HG03064 (cell line): ENCODE data around the gene L3MBTL4.
"Not testable (repeated sequence)": the region's sequence is repeated elsewhere in the genome, so short reads cannot be mapped to it uniquely, and the experiment has no call there.

Experiments
- ATAC-seq: cut with Tn5 transposase; IDR thresholded peaks from one replicate; pipeline ENCODE4 v1.9.1; 2021; ENCODE audit warnings: low read depth; ENCODE audit not compliant: unreplicated experiment

The L3MBTL4 gene

GRCh38 chr18:6120820-6121279 lies 293.9 kb downstream of the L3MBTL4 start:
- ATAC-seq, result no peak

- ATAC-seq, result no peak
Measured at GRCh38 chr18:6119761-6120160, 294.9 kb downstream of the L3MBTL4 start.

- no peak for ATAC-seq
Measured at GRCh38 chr18:6118080-6118479, 296.6 kb downstream of the L3MBTL4 start.

DNA sequence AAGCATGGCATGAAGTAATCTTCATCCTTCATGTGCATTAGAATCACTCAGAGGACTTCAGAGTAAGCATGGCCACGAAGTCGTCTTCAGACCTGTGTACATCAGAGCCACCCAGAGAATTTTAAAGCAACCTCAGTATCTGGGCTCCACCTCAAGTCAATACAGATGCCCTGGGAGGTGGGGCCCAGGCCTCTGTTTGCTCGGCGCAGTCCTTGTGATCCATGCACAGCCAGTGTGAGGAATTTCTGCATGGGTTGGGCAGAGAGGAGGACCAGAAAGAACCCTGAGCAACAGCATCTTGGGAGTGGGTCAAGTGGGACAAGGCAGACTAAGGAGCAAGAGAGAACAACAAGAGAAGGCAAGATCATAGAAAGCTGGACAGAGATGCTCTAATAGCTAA lies 299.0 kb downstream of the L3MBTL4 start:
- ATAC-seq, result no peak

DNA sequence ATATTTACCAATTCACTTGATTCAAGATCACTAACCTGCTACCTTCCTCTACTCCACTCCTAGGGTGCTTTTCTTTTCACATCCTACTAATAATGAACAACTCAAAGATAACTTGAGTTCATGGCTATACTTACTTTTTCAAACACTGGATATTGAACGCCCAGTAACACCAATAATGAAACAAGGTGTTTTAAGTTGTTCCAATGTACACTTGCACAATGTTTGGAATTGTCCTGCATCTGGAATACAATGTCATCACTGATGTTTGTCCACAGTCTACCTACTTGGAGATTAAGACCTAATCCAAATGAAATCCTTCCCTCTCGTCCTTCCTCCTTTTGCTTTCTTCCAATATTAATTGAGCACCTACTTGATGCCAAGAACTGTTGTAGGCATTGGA lies 301.1 kb downstream of the L3MBTL4 start:
- no peak for ATAC-seq

- no peak for ATAC-seq
Measured at GRCh38 chr18:6111726-6112125, 303.0 kb downstream of the L3MBTL4 start.

DNA sequence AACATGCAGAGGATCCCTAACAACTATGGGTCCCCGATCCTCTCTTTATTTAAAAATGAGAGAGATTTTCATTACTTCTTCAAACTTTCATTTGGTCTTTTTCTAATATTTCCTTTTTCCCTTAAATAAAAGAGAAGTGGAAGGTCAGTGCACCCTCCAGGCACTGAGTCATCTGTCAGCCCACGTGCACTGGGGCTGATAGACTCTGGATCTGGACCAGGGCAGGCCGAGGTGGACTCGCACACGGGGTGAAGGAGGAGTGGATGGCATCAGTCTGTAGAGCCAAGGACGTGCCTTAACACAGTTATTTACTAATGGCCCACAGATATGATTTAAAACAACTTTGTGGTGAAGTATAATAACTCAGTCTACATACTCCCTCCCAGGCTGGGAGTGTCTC lies 305.0 kb downstream of the L3MBTL4 start:
- no peak for ATAC-seq

GRCh38 chr18:6107794-6108193 lies 306.9 kb downstream of the L3MBTL4 start:
- no peak for ATAC-seq

DNA sequence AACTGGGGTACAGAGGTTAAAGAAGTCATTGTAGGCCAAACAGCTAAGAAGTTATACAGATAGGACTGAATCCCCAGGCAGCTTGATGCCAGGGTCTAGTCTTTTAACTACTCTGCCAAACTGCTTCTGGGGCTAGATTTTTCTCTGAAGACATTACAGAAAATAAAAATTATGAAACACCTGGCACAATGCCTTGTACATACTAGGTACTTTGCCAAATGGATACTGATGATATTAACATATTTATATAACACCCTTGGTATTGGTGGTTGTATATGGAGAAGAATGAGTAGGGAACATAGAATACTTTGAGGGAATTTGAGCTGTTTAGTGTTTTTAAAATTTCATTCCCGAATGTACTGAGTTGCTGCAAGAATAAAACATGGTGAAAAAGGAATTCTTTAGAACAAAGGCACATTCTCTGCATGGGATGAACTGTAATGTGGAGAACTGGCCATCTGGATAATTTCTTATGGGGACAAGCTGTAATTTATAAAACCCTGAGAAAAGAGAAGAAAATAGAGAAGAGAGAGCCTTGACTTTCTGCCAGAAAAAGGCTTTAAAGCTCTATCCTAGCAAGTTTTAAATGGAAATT lies 308.5 kb downstream of the L3MBTL4 start:
- no peak for ATAC-seq

GRCh38 chr18:6103741-6104140 lies 311.0 kb downstream of the L3MBTL4 start:
- no peak for ATAC-seq

- no peak for ATAC-seq
Measured at GRCh38 chr18:6096730-6097129, 318.0 kb downstream of the L3MBTL4 start.

GRCh38 chr18:6088432-6088831 lies 326.3 kb downstream of the L3MBTL4 start:
- no peak for ATAC-seq

DNA sequence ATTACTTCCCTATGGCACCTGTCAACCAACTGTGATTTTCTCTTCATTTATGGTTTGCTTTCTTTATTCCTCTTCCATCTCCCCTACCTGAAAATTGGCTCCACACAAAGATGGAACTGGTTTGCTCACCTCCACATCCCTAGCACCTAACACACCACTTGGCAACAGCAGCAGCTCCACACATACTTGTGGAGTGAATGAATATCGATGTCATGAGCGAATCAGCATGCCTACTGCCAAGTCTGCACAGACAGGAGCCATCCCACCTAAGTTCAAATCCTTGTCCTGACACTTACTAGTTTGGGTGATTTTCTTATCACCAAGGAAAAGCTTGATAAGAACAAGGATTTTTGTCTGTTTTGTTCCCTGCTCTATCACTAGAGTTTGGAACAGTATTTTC lies 328.0 kb downstream of the L3MBTL4 start:
- ATAC-seq, result no peak

DNA sequence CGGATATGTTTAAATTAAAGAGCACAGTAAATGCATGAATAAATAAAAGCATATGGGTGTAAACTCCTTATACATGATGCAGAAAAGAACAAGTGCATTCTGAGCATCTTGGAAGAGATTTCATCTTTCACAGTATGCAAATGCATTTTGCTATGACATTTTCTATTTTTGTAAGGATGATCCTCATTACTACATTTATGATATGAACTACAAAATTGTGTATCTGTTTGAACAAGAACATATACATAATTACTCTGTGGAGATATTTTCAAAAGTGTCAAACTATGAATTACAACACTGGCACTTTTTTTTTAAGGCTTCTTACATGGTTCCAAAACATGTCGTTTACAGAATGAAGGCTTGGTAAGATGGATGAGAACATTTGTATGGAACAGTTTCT lies 335.3 kb downstream of the L3MBTL4 start:
- no peak for ATAC-seq

DNA sequence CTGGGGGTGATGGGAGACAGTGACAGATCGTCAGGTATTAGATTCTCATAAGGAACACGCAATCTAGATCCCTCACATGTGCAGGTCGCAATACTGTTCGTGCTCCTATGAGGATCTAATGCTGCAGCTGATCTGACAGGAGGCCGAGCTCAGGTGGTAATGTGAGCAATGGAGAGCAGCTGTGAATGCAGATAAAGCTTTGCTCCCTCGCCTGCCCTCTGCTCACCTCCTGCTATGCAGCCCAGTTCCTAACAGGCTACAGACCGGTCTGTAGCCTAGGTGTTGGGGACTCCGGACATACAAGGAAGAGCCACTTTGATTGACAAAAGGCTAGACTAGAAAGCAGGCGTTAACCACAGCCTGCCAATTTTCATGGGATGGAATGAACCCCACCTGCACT lies 335.8 kb downstream of the L3MBTL4 start:
- no peak for ATAC-seq

DNA sequence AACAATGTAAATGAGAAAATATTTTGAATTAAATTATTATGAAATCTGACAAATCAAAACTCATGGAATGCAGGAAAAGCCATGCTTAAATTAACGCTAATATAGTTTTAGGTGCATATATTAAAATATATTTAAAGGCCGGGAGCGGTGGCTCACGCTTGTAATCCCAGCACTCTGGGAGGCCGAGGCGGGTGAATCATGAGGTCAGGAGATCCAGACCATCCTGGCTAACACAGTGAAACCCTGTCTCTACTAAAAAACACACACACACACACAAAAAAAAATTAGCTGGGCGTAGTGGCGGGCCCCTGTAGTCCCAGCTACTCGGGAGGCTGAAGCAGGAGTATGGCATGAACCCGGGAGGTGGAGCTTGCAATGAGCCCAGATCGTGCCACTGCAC lies 342.3 kb downstream of the L3MBTL4 start:
- ATAC-seq, result not testable (repeated sequence)

- ATAC-seq, result no peak
Measured at GRCh38 chr18:6069539-6069938, 345.2 kb downstream of the L3MBTL4 start.

GRCh38 chr18:6069103-6069502 lies 345.6 kb downstream of the L3MBTL4 start:
- no peak for ATAC-seq

GRCh38 chr18:6060149-6060548 lies 354.6 kb downstream of the L3MBTL4 start:
- no peak for ATAC-seq

DNA sequence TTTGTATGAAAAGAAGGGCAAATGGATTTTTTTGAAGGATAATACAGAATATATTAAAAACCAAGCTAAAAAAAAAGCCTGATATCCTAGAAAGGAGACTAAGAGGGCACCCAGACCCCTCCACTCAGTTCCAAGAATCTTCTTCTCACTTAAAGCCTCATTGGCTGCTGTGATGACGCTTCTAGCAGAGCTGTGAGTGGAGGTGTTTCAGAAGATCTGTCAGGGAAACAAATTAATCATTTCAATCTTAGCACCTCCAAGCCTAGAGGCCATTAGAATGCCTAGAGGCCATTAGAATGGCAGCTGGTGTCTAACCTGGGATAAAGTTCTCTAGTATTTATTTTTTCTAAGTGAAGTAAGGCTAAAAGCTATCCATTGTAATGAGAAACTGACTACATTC lies 355.2 kb downstream of the L3MBTL4 start:
- ATAC-seq, result no peak

DNA sequence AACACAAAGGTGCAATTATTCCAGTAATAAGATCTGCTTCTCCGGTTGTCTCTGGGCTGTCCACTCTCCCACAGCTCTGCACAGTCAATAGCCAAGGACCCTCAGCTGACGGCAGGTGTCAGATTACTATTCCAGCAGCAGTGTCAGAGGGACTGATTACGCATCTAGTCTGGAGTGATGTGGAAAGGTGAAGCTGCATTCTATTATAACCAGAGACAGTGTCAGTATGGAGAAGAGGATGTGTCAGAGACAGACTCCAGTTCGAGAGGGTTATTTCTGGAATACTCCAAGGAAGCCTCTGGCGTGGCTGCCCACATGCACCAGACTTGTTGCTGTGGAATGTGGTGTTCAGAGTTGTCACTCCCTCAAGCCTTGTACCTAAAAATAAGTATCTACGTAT lies 355.8 kb downstream of the L3MBTL4 start:
- ATAC-seq, result no peak

- no peak for ATAC-seq
Measured at GRCh38 chr18:6057604-6058003, 357.1 kb downstream of the L3MBTL4 start.
